SJSA1 (cell line): ENCODE data around the gene SLC25A47. TPM values are rescaled to one million over a fixed set of nuclear protein-coding genes. Genes with fewer than 3 reads are reported as not detected.

Experiments
- DNase-seq, 2 experiments: peaks; one replicate each; pipeline ENCODE4 v3.0.0-alpha.2; 2015 to 2020; ENCODE audit warnings: low spot score in 2 of 2, low read depth in 1 of 2
- H3K27ac ChIP-seq: fragments of 250-450 bp; sonication (Bioruptor Pico); 2 replicates; pipeline ENCODE4 v1.5.1; 2020; ENCODE audit warnings: mild to moderate bottlenecking, moderate library complexity
- H3K27me3 ChIP-seq: fragments of 250-450 bp; sonication (Bioruptor Pico); replicated peaks from 2 replicates; pipeline ENCODE4 v1.5.1; 2020; ENCODE audit warnings: mild to moderate bottlenecking, moderate library complexity
- H3K36me3 ChIP-seq: fragments of 250-450 bp; sonication (Bioruptor Pico); 2 replicates; pipeline ENCODE4 v1.5.1; 2020; ENCODE audit warnings: mild to moderate bottlenecking
- H3K4me1 ChIP-seq: fragments of 250-450 bp; sonication (Bioruptor Pico); replicated peaks from 2 replicates; pipeline ENCODE4 v1.6.1; 2021; ENCODE audit warnings: mild to moderate bottlenecking
- H3K4me3 ChIP-seq: fragments of 250-450 bp; sonication (Bioruptor Pico); 2 replicates; pipeline ENCODE4 v1.5.1; 2020; ENCODE audit warnings: mild to moderate bottlenecking
- H3K9me3 ChIP-seq: fragments of 250-450 bp; sonication (Bioruptor Pico); replicated peaks from 2 replicates; pipeline ENCODE4 v1.5.1; 2020; ENCODE audit warnings: mild to moderate bottlenecking
- total RNA-seq: library from RNA; depleted of rRNA; stranded (reverse); fragments of >200 nt; shearing (Covaris generic); gene quantifications from 2 replicates; pipeline ENCODE4 v1.2.3, GENCODE V29; 2014; rRNA removed

The SLC25A47 gene
- total RNA-seq, 1 experiment from 2014 or later: not detected

- Histone ChIP-seq H3K4me3 (no peak overlapping the region), H3K36me3 (peaks cover 67% of the 10 kb centered on the region), H3K9me3 (no peaks in the 10 kb centered on the region)
Observed at GRCh38 chr14:100369019-100369418, 45.9 kb downstream of the SLC25A47 start.

GRCh38 chr14:100370003-100370402 lies 46.9 kb downstream of the SLC25A47 start:
- no peak for DNase-seq
- Histone ChIP-seq H3K27me3 (no peaks in the 10 kb centered on the region), H3K36me3 (peaks cover 66% of the 10 kb centered on the region), H3K4me3 (no peak overlapping the region), H3K9me3 (no peaks in the 10 kb centered on the region), H3K4me1 (peaks cover 16% of the 10 kb centered on the region; the same call in 1 of the 2 replicates), H3K27ac (no peak overlapping the region)

More at GRCh38 chr14:100369019-100369418, 45.9 kb downstream of the SLC25A47 start:
- no peaks in the 10 kb centered on the region for H3K27me3 ChIP-seq
- H3K4me1 ChIP-seq: peaks cover 6% of the 10 kb centered on the region; the same call in 1 of the 2 replicates
- DNase-seq: no peak
- H3K27ac ChIP-seq: no peak overlapping the region

- H3K9me3 ChIP-seq: no peaks in the 10 kb centered on the region
- H3K27me3 ChIP-seq: no peaks in the 10 kb centered on the region
- no peak overlapping the region for H3K4me3 ChIP-seq
- H3K4me1 ChIP-seq: peaks cover 19% of the 10 kb centered on the region
- H3K27ac ChIP-seq: no peak overlapping the region
- H3K36me3 ChIP-seq: peaks cover 54% of the 10 kb centered on the region
- DNase-seq: no peak
Observed at GRCh38 chr14:100371773-100372172, 48.6 kb downstream of the SLC25A47 start.

- H3K27ac ChIP-seq: no peak overlapping the region
- H3K36me3 ChIP-seq: peaks cover 49% of the 10 kb centered on the region
- no peaks in the 10 kb centered on the region for H3K9me3 ChIP-seq
- H3K27me3 ChIP-seq: no peaks in the 10 kb centered on the region
- no peak overlapping the region for H3K4me3 ChIP-seq
- peaks cover 24% of the 10 kb centered on the region for H3K4me1 ChIP-seq
- DNase-seq: no peak
Observed at GRCh38 chr14:100372357-100373048, 49.4 kb downstream of the SLC25A47 start.

- no peak overlapping the region for H3K27ac ChIP-seq
- DNase-seq: no peak
Observed at GRCh38 chr14:100374270-100374669, 51.1 kb downstream of the SLC25A47 start.

GRCh38 chr14:100374876-100375265 lies 51.7 kb downstream of the SLC25A47 start:
- H3K27ac ChIP-seq: peak overlapping the region; percentile 91
- H3K27me3 ChIP-seq: no peaks in the 10 kb centered on the region
- no peaks in the 10 kb centered on the region for H3K9me3 ChIP-seq
- DNase-seq: no peak
- peaks cover 28% of the 10 kb centered on the region for H3K4me1 ChIP-seq
- H3K4me3 ChIP-seq: peak overlapping the region; percentile 63
- H3K36me3 ChIP-seq: peaks cover 31% of the 10 kb centered on the region

More at GRCh38 chr14:100374270-100374669, 51.1 kb downstream of the SLC25A47 start:
- H3K4me1 ChIP-seq: peaks cover 28% of the 10 kb centered on the region
- peaks cover 32% of the 10 kb centered on the region for H3K36me3 ChIP-seq
- peak overlapping the region; percentile 63 for H3K4me3 ChIP-seq
- H3K27me3 ChIP-seq: no peaks in the 10 kb centered on the region
- H3K9me3 ChIP-seq: no peaks in the 10 kb centered on the region

- DNase-seq: peak; percentile 77 to 91
- Histone ChIP-seq H3K36me3 (peaks cover 26% of the 10 kb centered on the region), H3K4me1 (peaks cover 28% of the 10 kb centered on the region), H3K27ac (peak overlapping the region; percentile 91), H3K9me3 (no peaks in the 10 kb centered on the region), H3K27me3 (no peaks in the 10 kb centered on the region), H3K4me3 (peak overlapping the region; percentile 63)
Observed at GRCh38 chr14:100375266-100375962, 52.3 kb downstream of the SLC25A47 start.

- Histone ChIP-seq H3K36me3 (peaks cover 23% of the 10 kb centered on the region), H3K27me3 (no peaks in the 10 kb centered on the region), H3K4me3 (peak within 1 kb of the TSS; percentile 63), H3K4me1 (peaks cover 29% of the 10 kb centered on the region), H3K9me3 (no peaks in the 10 kb centered on the region), H3K27ac (peak within 1 kb of the TSS; percentile 91)
- DNase-seq: peak; percentile 95
Observed at GRCh38 chr14:100375963-100376735, 53.0 kb downstream of the SLC25A47 start, which contains the start of gene WDR25. TSS of gene WDR25 (plus strand) at chr14:100376485.

- H3K4me3 ChIP-seq: peak overlapping the region; percentile 63
- H3K27ac ChIP-seq: peak overlapping the region; percentile 91
- H3K9me3 ChIP-seq: no peaks in the 10 kb centered on the region
- peak in 1 of 2 experiments; percentile 59 for DNase-seq
- peaks cover 33% of the 10 kb centered on the region for H3K4me1 ChIP-seq
- H3K27me3 ChIP-seq: no peaks in the 10 kb centered on the region
- peaks cover 23% of the 10 kb centered on the region for H3K36me3 ChIP-seq
Observed at GRCh38 chr14:100376751-100377171, 53.6 kb downstream of the SLC25A47 start.

Other genes starting within 250 kb of the SLC25A47 start
- not detected in 2 replicates for gene DEGS2, start 163.7 kb upstream of the SLC25A47 start, total RNA-seq
- 41.1 and 49.0 TPM in 2 replicates for gene YY1, start 84.2 kb upstream of the SLC25A47 start, total RNA-seq
- gene SLC25A29, start 16.9 kb upstream of the SLC25A47 start, total RNA-seq: 13.2 and 22.3 TPM in 2 replicates
- gene WDR25, start 53.1 kb downstream of the SLC25A47 start, total RNA-seq: 10.7 and 11.5 TPM in 2 replicates